NCI-H2227 (cell line): Measurements from ENCODE around the gene ADGRG1.
A peak's percentile ranks its signal among the peaks of the same experiment; 100 is the strongest.

Experiments used
- DNase-seq: peaks from one replicate; lab custom pipeline; 2025; ENCODE audit not compliant: unreplicated experiment; lab: John Stamatoyannopoulos, UW

ADGRG1 gene

GRCh38 chr16:57634171-57634570 is 5.7 kb downstream of the ADGRG1 start:
- DNase-seq = no peak

DNA sequence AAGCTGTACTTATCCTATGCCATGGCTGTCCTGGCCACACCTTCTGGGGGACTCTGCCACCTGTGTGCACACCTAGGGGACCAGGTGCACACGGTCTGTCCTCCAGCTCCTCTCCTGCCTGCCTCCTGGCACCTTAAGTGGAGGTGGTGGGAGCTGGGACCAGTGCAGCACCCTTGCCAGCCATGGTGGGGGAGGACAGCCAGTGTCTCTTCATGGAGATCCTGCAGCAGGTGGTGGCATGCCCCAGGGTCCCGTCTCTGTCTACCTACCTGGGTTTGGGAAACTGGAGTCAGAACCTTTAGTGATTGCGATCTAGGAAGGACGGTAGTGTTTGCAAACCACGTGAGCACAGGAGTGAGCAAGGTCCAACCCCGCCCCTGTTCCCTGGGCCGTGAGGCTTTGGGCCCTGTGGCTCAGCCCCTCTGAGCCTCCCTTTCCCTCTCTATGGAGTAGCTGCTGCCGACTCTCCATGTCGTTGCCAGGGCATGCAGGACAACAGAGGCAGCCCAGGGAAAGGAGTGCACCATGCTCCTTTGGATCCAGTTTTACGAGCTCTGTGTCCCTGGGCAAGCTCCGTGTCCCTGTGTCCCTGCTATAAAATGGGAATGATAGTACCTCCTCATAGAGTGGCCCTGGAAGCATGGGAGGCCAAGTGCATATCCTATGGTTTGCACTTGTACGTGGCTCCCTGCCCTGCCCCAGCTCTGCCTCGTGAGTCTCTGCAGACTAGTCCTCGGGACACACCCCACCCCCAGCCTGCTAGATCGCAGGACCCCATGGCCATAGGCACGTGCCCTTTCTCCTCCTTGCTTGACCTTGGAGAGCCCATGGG is 7.1 kb downstream of the ADGRG1 start:
- no peak for DNase-seq

DNA sequence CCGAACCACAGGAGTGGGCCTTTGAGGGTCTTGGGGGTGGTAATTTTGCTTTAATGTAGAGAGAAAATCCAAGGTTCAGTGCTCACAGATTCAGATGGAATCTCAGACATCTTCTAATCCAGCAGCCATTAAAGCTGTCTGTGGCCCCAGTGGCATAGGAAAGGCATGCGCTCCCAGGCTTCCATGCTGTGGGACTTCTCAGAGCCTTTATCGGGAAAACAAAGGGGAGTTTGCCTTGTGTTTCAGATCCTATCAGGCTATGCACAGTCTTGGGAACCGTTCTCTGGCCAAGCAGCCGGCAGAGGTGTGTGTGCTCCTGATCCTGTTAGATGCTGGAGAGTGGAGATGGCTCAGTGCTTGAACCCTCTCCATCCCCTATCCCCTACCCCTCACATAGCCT is 7.8 kb downstream of the ADGRG1 start:
- no peak for DNase-seq

GRCh38 chr16:57637020-57637419 is 8.6 kb downstream of the ADGRG1 start:
- DNase-seq = no peak

DNA sequence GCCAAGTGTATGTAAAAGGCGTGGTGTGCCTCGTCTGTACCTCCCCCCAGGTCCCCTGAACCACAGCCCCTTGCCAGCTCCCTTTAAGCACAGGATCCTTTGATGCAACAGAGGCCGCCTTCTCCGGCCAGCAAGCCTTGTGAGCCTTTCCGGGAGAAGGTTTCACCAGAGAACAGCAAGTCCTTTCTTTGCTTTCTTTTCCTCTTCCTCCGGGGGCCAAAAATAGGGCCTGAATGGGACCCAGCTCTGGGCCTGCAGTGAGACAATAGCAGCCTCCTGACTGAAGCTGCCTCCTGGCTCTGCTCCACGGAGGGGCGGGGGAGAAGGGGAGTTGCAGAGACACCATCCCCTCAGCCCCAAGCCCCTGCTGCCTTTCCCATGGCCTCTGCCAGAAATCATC is 9.0 kb downstream of the ADGRG1 start:
- no peak for DNase-seq

- no peak for DNase-seq
These were observed 9.5 kb downstream of the ADGRG1 start for GRCh38 chr16:57637965-57638364.

- no peak for DNase-seq
These were observed 10.0 kb downstream of the ADGRG1 start for GRCh38 chr16:57638381-57638780.

- DNase-seq = peak; percentile 90
These were observed 10.9 kb downstream of the ADGRG1 start for GRCh38 chr16:57639172-57639887.

DNA sequence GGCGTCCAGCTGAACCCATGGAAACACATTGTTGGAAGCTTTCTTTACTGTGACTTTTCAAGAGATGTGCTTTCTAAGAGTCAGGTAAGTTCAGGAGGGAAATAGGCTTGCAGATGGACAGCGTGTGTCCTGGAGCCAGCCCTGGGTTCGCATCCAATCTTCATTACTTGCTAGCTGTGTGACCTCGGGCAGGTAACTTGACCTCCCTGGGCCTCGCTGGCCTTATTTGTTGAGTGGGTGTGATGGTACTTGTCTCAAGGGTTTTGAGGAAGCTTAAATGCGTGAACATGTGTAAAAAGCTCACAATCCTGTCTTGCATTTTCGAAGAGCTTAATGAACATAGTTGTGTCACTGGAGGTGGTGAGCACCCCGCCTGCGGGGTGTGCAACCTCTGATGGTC is 11.8 kb downstream of the ADGRG1 start:
- DNase-seq = no peak

GRCh38 chr16:57640612-57641011 is 12.2 kb downstream of the ADGRG1 start:
- DNase-seq = no peak

- DNase-seq = no peak
These were observed 14.0 kb downstream of the ADGRG1 start for GRCh38 chr16:57642160-57643135.

- no peak for DNase-seq
These were observed 14.9 kb downstream of the ADGRG1 start for GRCh38 chr16:57643147-57643874.

- no peak for DNase-seq
These were observed 15.5 kb downstream of the ADGRG1 start for GRCh38 chr16:57643910-57644309.

- DNase-seq = no peak
These were observed 16.1 kb downstream of the ADGRG1 start for GRCh38 chr16:57644383-57645014.

DNA sequence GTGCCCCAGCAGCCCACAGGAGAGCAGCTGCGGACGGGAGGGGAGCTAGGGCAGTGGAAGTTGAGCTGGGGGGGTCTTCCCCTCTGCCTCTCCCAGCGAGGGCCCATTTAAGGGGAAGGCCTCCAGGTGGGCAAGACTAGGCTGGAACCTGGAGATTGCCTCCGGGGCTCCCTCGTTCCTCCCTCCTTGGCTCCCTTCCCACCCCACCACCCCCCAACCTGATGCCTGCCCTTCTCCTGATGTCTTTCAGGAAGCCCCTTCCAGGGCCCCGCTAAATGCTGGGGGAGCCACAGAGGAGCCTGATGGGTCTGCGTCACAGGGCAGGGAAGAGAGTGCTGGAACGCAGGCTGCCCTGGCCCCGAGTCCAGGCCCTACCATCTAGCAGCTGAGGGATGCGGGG is 16.7 kb downstream of the ADGRG1 start:
- no peak for DNase-seq

DNA sequence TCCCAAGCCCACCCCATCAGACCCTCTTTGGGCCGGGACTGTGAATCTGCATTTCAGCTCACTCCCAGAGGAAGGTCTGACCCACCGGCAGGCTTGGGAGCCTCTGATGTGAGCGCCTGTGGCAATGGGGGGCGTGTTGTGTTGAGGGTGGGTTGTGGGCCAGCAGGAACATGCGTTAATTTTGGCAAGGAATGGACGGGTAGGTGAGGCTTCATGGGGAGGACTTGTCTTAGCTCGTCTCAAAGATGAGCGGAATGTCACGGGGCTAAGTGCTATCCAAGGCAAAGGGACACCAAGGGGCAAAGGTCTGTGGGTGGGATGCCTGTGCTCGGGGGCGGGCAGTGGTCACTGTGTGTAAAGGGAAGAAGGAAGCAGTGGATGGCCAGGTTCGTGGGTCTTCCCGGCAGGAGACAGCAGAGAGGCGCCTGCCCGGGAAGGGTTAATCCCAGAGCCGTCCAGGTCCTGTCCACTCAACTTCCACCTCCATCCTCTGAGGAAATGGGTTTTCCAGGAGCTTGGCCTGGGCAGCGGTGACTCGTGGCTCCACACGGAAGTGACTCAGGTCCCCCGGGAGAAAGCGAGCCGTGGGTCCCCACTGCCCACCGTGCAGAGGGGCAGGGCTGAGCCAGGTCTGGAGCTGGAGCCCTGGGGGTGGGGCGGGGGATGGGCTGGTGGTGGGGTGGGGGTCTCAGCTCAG is 17.4 kb downstream of the ADGRG1 start:
- no peak for DNase-seq

- DNase-seq = no peak
These were observed 18.1 kb downstream of the ADGRG1 start for GRCh38 chr16:57646388-57647039.

GRCh38 chr16:57647136-57647875 is 18.9 kb downstream of the ADGRG1 start:
- DNase-seq = no peak
